GM12872 (cell line): ENCODE measurements around the gene CLRN3.

ENCODE experiments used
- CTCF ChIP-seq: IDR thresholded peaks from 3 replicates; pipeline ENCODE4 v1.5.1; 2011; ENCODE audit warnings: low read depth, mild to moderate bottlenecking, low read length, moderate library complexity; ENCODE audit not compliant: insufficient read depth

CLRN3 gene

GRCh38 chr10:127833804-127834203 is 58.9 kb downstream of the CLRN3 start:
- TF ChIP-seq CTCF = no peak

- no peak for TF ChIP-seq CTCF
These were observed 60.2 kb downstream of the CLRN3 start for GRCh38 chr10:127832501-127832900.

GRCh38 chr10:127830414-127830813 is 62.3 kb downstream of the CLRN3 start:
- TF ChIP-seq CTCF = no peak
